IMR-90 (cell line): ENCODE data around the gene IFI44. TPM values are rescaled to one million over a fixed set of nuclear protein-coding genes. Genes with fewer than 3 reads are reported as not detected.

Experiments
- ATAC-seq: fragments of 200-7000 bp; cut with Tn5 transposase; 2 replicates; pipeline ENCODE4 v1.9.1; 2020; ENCODE audit warnings: low read depth, mild to moderate bottlenecking, moderate library complexity
- BruUV-seq: library from RNA; stranded (reverse); fragments of 400-500 nt; replicated peaks from 2 replicates; lab custom pipeline; 2021; lab: Mats Ljungman, UMichigan
- CTCF ChIA-PET: fragments of 300-600 bp; formaldehyde crosslinking; extraction: SDS; loops from one replicate; lab custom pipeline; 2021; ENCODE audit warnings: antibody characterized with exemption; lab: Yijun Ruan, JAX
- POLR2A ChIA-PET: fragments of 300-600 bp; sonication (Branson Sonifier 250); formaldehyde crosslinking; loops from one replicate; lab custom pipeline; 2022; ENCODE audit warnings: antibody characterized with exemption; ENCODE audit not compliant: unreplicated experiment; lab: Charles Lee
- DNase-seq: peaks from one replicate; pipeline ENCODE4 v3.0.0; 2013
- H2AFZ ChIP-seq: replicated peaks from 2 replicates; pipeline ENCODE3; 2013; ENCODE audit warnings: low read length, mild to moderate bottlenecking; ENCODE audit not compliant: poor library complexity
- H2AK5ac ChIP-seq: 2 replicates; pipeline ENCODE4 v1.6.1; 2013; ENCODE audit warnings: low read depth, low read length, inconsistent platforms
- H2AK9ac ChIP-seq: replicated peaks from 2 replicates; pipeline ENCODE3; 2013; ENCODE audit warnings: mild to moderate bottlenecking, low read depth, low read length, moderate library complexity; ENCODE audit not compliant: poor library complexity
- H2BK120ac ChIP-seq: 2 replicates; pipeline ENCODE4 v1.6.1; 2013; ENCODE audit warnings: low read depth, low read length, inconsistent platforms
- H2BK15ac ChIP-seq: 3 replicates; pipeline ENCODE4 v1.6.1; 2013; ENCODE audit warnings: low read depth, low read length, inconsistent platforms
- H2BK20ac ChIP-seq: 2 replicates; pipeline ENCODE4 v1.6.1; 2013; ENCODE audit warnings: low read depth, mild to moderate bottlenecking, inconsistent platforms, low read length, moderate library complexity
- H2BK5ac ChIP-seq: 2 replicates; pipeline ENCODE4 v1.6.1; 2013; ENCODE audit warnings: mild to moderate bottlenecking, low read depth, low read length, inconsistent platforms; ENCODE audit not compliant: poor library complexity, severe bottlenecking
- H3K14ac ChIP-seq: replicated peaks from 2 replicates; pipeline ENCODE4 v1.6.1; 2013; ENCODE audit warnings: low read depth, low read length, inconsistent platforms
- H3K18ac ChIP-seq: 2 replicates; pipeline ENCODE4 v1.6.1; 2013; ENCODE audit warnings: low read depth, low read length, control low read depth
- H3K23ac ChIP-seq: 2 replicates; pipeline ENCODE4 v1.6.1; 2013; ENCODE audit warnings: low read depth, low read length, inconsistent platforms
- H3K27ac ChIP-seq: 2 replicates; pipeline ENCODE4 v1.5.1; 2013; ENCODE audit warnings: mild to moderate bottlenecking, control low read depth, low read length; ENCODE audit not compliant: insufficient read depth
- H3K27me3 ChIP-seq: 2 replicates; pipeline ENCODE4 v1.6.1; 2013; ENCODE audit warnings: low read length; ENCODE audit not compliant: control insufficient read depth, insufficient read depth
- H3K36me3 ChIP-seq: 2 replicates; pipeline ENCODE4 v1.6.1; 2013; ENCODE audit warnings: low read length, mixed read lengths; ENCODE audit not compliant: control insufficient read depth, insufficient read depth
- H3K4ac ChIP-seq: 2 replicates; pipeline ENCODE4 v1.6.1; 2013; ENCODE audit warnings: low read depth, low read length, inconsistent platforms
- H3K4me1 ChIP-seq: 2 replicates; pipeline ENCODE4 v1.6.1; 2013; ENCODE audit warnings: low read length, mixed read lengths; ENCODE audit not compliant: control insufficient read depth, insufficient read depth
- H3K4me2 ChIP-seq: 2 replicates; pipeline ENCODE4 v1.6.1; 2013; ENCODE audit warnings: low read depth, mild to moderate bottlenecking, control low read depth, low read length, moderate library complexity
- H3K4me3 ChIP-seq: 2 replicates; pipeline ENCODE4 v1.5.1; 2013; ENCODE audit warnings: low read depth, mild to moderate bottlenecking, control low read depth, low read length, moderate library complexity; ENCODE audit not compliant: insufficient read depth
- H3K56ac ChIP-seq: 2 replicates; pipeline ENCODE4 v1.6.1; 2013; ENCODE audit warnings: low read length, inconsistent platforms; ENCODE audit not compliant: insufficient read depth; ENCODE audit errors: extremely low read depth
- H3K79me1 ChIP-seq, 2 experiments: 2 replicates each; pipeline ENCODE4 v1.6.1; 2013; ENCODE audit warnings: low read length in 2 of 2, inconsistent platforms in 1 of 2, low read depth in 1 of 2
- H3K9ac ChIP-seq: 2 replicates; pipeline ENCODE4 v1.6.1; 2013; ENCODE audit warnings: low read depth, low read length, control low read depth
- H3K9me1 ChIP-seq: 2 replicates; pipeline ENCODE4 v1.6.1; 2013; ENCODE audit warnings: low read length, inconsistent platforms; ENCODE audit not compliant: insufficient read depth
- H3K9me3 ChIP-seq: 2 replicates; pipeline ENCODE4 v1.6.1; 2013; ENCODE audit warnings: low read length; ENCODE audit not compliant: control insufficient read depth, insufficient read depth
- H4K20me1 ChIP-seq: 2 replicates; pipeline ENCODE4 v1.6.1; 2013; ENCODE audit warnings: low read length, inconsistent platforms; ENCODE audit not compliant: insufficient read depth
- H4K5ac ChIP-seq: 2 replicates; pipeline ENCODE4 v1.6.1; 2013; ENCODE audit warnings: mild to moderate bottlenecking, low read depth, low read length, control low read depth
- H4K8ac ChIP-seq, 2 experiments: 2 replicates each; pipeline ENCODE4 v1.6.1; 2013; ENCODE audit warnings: low read depth in 2 of 2, low read length in 2 of 2, control low read depth in 1 of 2, inconsistent platforms in 1 of 2
- H4K91ac ChIP-seq: 2 replicates; pipeline ENCODE4 v1.6.1; 2013; ENCODE audit warnings: low read depth, low read length, inconsistent platforms; ENCODE audit not compliant: insufficient read depth
- BHLHE40 ChIP-seq: fragments of 150-350 bp; IDR thresholded peaks from 2 replicates; pipeline ENCODE4 v1.6.1; 2016; ENCODE audit warnings: mild to moderate bottlenecking, low read depth, low read length
- CEBPB ChIP-seq: IDR thresholded peaks from 2 replicates; pipeline ENCODE4 v1.6.1; 2012; ENCODE audit warnings: low read depth, low read length, improper control_type of control experiment
- CHD1 ChIP-seq: IDR thresholded peaks from 2 replicates; pipeline ENCODE4 v1.6.1; 2012; ENCODE audit warnings: low read depth, low read length, improper control_type of control experiment
- ELK1 ChIP-seq: fragments of 150-350 bp; IDR thresholded peaks from 2 replicates; pipeline ENCODE4 v1.6.1; 2016; ENCODE audit warnings: low read depth, mild to moderate bottlenecking, low read length, moderate library complexity, borderline replicate concordance
- FOS ChIP-seq: fragments of 150-350 bp; IDR thresholded peaks from 2 replicates; pipeline ENCODE4 v1.6.1; 2016; ENCODE audit warnings: low read depth, low read length
- MAFK ChIP-seq: IDR thresholded peaks from 2 replicates; pipeline ENCODE4 v1.6.1; 2012; ENCODE audit warnings: low read depth, low read length, improper control_type of control experiment
- MAZ ChIP-seq: IDR thresholded peaks from 2 replicates; pipeline ENCODE4 v1.6.1; 2012; ENCODE audit warnings: low read depth, mild to moderate bottlenecking, low read length, improper control_type of control experiment, moderate library complexity, borderline replicate concordance
- MXI1 ChIP-seq: IDR thresholded peaks from 2 replicates; pipeline ENCODE4 v1.6.1; 2012; ENCODE audit warnings: low read depth, mild to moderate bottlenecking, low read length, moderate library complexity, borderline replicate concordance
- NFE2L2 ChIP-seq: fragments of 150-350 bp; IDR thresholded peaks from 2 replicates; pipeline ENCODE4 v1.6.1; 2016; ENCODE audit warnings: low read depth, mild to moderate bottlenecking, low read length
- POLR2A ChIP-seq: IDR thresholded peaks from 2 replicates; pipeline ENCODE4 v1.6.1; 2012; ENCODE audit warnings: mild to moderate bottlenecking, low read depth, low read length
- RAD21 ChIP-seq: IDR thresholded peaks from 2 replicates; pipeline ENCODE4 v1.6.1; 2012; ENCODE audit warnings: low read length, improper control_type of control experiment
- RCOR1 ChIP-seq: IDR thresholded peaks from 2 replicates; pipeline ENCODE4 v1.6.1; 2012; ENCODE audit warnings: mild to moderate bottlenecking, low read length, improper control_type of control experiment; ENCODE audit not compliant: insufficient replicate concordance
- RFX5 ChIP-seq: IDR thresholded peaks from 2 replicates; pipeline ENCODE4 v1.8.0; 2012; ENCODE audit warnings: low read depth, mild to moderate bottlenecking, low read length, moderate library complexity
- SMC3 ChIP-seq: fragments of 150-350 bp; IDR thresholded peaks from 2 replicates; pipeline ENCODE4 v1.6.1; 2016; ENCODE audit warnings: low read depth, mild to moderate bottlenecking, antibody characterized with exemption, low read length, moderate library complexity
- USF2 ChIP-seq: fragments of 150-350 bp; IDR thresholded peaks from 2 replicates; pipeline ENCODE4 v1.6.1; 2017; ENCODE audit warnings: mild to moderate bottlenecking, antibody characterized with exemption, low read length, low read depth
- WGBS, 2 experiments: methylation state at CpG; one replicate each; pipeline versions ENCODE4 v1.1.5 to v1.1.7; 2013; ENCODE audit warnings: missing lambda C conversion rate in 2 of 2; ENCODE audit not compliant: insufficient read length in 1 of 2; ENCODE audit errors: extremely low coverage in 2 of 2; 5-methylcytosine and 5-hydroxymethylcytosine counted together
- dilution Hi-C: fragments of 300-500 bp; cut with HindIII; formaldehyde crosslinking; loops from one replicate; pipeline ENCODE4 v1.14.3; 2018; ENCODE audit warnings: low sequenced_read_pairs; ENCODE audit not compliant: unreplicated experiment
- in situ Hi-C: fragments of 300-500 bp; cut with MboI; formaldehyde crosslinking; loops from 3 replicates; pipeline ENCODE4 v1.14.3; 2019; ENCODE audit warnings: low sequenced_read_pairs, inconsistent platforms, mixed read lengths
- intact Hi-C: fragments of 100-400 bp; cut with micrococcal nuclease; formaldehyde crosslinking; loops from 2 replicates; pipeline ENCODE4 v1.10.0; 2022
- polyA plus RNA-seq, 3 experiments: library from polyadenylated mRNA; depleted of rRNA; stranded (reverse); fragments of >200 nt; gene quantifications; 2 replicates each; pipeline ENCODE4 v1.2.3, GENCODE V29; 2012; ENCODE audit warnings: low replicate concordance in 1 of 3
- total RNA-seq: library from RNA; depleted of rRNA; stranded (reverse); fragments of >200 nt; gene quantifications from 2 replicates; pipeline ENCODE4 v1.2.3, GENCODE V29; 2012
- TF ChIP-seq, protein P1 (sequence below): conservative IDR thresholded peaks from 2 replicates; pipeline ENCODE4 v1.5.1; 2012; ENCODE audit warnings: mild to moderate bottlenecking, low read depth, low read length, improper control_type of control experiment

IFI44 gene
- total and polyA plus RNA-seq, 2 of the 4 experiments (the other 2 are of a cell fraction): 2.2 to 2.7 TPM

DNA sequence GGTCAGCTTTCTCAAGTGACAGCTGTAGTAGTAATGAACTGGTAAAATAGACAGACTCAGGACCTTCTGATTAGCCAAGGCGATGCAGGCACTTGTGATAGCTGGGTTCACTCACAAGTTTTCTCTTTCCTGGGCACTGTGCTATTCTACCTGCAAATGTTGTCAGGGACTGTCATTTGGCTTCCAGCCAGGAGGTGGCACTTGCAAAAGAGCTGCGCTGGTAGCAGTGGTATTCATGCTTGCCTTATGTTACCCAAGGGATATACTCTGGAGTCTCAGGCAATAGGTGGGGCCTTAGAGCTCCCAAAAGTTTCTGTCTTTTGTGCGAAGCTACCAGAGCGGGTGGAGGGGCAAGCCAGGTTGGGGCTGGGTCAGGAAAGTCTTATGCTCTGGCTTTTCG, 23.5 kb downstream of the IFI44 start:
- Histone ChIP-seq H3K9me3 (no peaks in the 10 kb centered on the region), H3K79me1 (no peaks in the 10 kb centered on the region), H3K4me2 (no peak overlapping the region), H2BK5ac (no peak overlapping the region), H3K36me3 (no peaks in the 10 kb centered on the region), H3K9me1 (no peaks in the 10 kb centered on the region), H3K4me1 (no peaks in the 10 kb centered on the region), H3K4ac (no peak overlapping the region), H2BK120ac (no peak overlapping the region), H3K23ac (no peak overlapping the region), H3K18ac (no peak overlapping the region), H4K91ac (no peak overlapping the region), H2BK20ac (no peak overlapping the region), H3K9ac (no peak overlapping the region), H3K27me3 (no peaks in the 10 kb centered on the region; the same call in 1 of the 2 replicates), H3K14ac (no peak overlapping the region), H2BK15ac (no peak overlapping the region), H4K8ac (no peak overlapping the region), H2AFZ (no peak overlapping the region), H3K4me3 (no peak overlapping the region), H4K20me1 (no peaks in the 10 kb centered on the region), H2AK9ac (no peak overlapping the region), H4K5ac (no peak overlapping the region), H2AK5ac (no peak overlapping the region), H3K56ac (no peak overlapping the region), H3K27ac (no peak overlapping the region)
- dilution Hi-C loops: no loop called here
- no peak for ATAC-seq
- in situ Hi-C loops: no loop called here
- 75% methylated on average over 2 of the region's 5 CpGs; no CpG with 5 or more reads in 1 of the 2 experiments for WGBS, 2 experiments
- CTCF ChIA-PET: interaction anchor here (0.5 kb wide), 1 partner anchor 559 kb away, joined by 3 read pairs; no protein-coding TSS in a partner anchor
- TF ChIP-seq MAZ (no peak), USF2 (no peak), ELK1 (no peak), RAD21 (no peak), SMC3 (no peak), FOS (no peak), NFE2L2 (no peak), RFX5 (no peak), MAFK (no peak), CEBPB (no peak), RCOR1 (no peak), CHD1 (no peak), BHLHE40 (no peak), POLR2A (no peak), MXI1 (no peak)
- TF ChIP-seq, protein P1, sequence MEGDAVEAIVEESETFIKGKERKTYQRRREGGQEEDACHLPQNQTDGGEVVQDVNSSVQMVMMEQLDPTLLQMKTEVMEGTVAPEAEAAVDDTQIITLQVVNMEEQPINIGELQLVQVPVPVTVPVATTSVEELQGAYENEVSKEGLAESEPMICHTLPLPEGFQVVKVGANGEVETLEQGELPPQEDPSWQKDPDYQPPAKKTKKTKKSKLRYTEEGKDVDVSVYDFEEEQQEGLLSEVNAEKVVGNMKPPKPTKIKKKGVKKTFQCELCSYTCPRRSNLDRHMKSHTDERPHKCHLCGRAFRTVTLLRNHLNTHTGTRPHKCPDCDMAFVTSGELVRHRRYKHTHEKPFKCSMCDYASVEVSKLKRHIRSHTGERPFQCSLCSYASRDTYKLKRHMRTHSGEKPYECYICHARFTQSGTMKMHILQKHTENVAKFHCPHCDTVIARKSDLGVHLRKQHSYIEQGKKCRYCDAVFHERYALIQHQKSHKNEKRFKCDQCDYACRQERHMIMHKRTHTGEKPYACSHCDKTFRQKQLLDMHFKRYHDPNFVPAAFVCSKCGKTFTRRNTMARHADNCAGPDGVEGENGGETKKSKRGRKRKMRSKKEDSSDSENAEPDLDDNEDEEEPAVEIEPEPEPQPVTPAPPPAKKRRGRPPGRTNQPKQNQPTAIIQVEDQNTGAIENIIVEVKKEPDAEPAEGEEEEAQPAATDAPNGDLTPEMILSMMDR: no peak
- intact Hi-C loops: no loop called here
- DNase-seq: no peak
- BruUV-seq: no TSS peak
- POLR2A ChIA-PET: interaction anchor here (0.8 kb wide), 1 partner anchor 24 kb away, joined by 5 read pairs; no protein-coding TSS in a partner anchor
